Breast epithelium (tissue), 4 donors: ENCODE measurements around the gene BRAP. TPM values are rescaled to one million over a fixed set of nuclear protein-coding genes. Genes with fewer than 3 reads are reported as not detected.
"Not testable (repeated sequence)": the region's sequence is repeated elsewhere in the genome, so short reads cannot be mapped to it uniquely, and the experiment has no call there.

Experiments
- DNase-seq, 2 donors: peaks; one replicate each; pipeline ENCODE4 v3.0.0-alpha.2; 2019; ENCODE audit warnings: low spot score in 2 of 2
- H3K27ac ChIP-seq, 2 donors: fragments of 200-600 bp; sonication (generic) in 1 of 2; one replicate each; pipeline ENCODE4 v1.5.1; 2016 to 2019; ENCODE audit warnings: mild to moderate bottlenecking in 1 of 2
- H3K27me3 ChIP-seq, 2 donors: fragments of 200-600 bp; sonication (generic) in 1 of 2; one replicate each; pipeline versions ENCODE4 v1.5.1 to v1.6.0; 2017 to 2019; ENCODE audit warnings: control low read depth in 1 of 2, mild to moderate bottlenecking in 1 of 2
- H3K36me3 ChIP-seq: fragments of 200-600 bp; one replicate; pipeline ENCODE4 v1.5.1; 2019
- H3K4me1 ChIP-seq, 2 donors: fragments of 200-600 bp; sonication (generic); one replicate each; pipeline ENCODE4 v1.5.1; 2016 to 2019; ENCODE audit warnings: control low read depth in 1 of 2
- H3K4me3 ChIP-seq, 3 donors: fragments of 200-600 bp; sonication (generic); 1 replicate in 2 of 3; 2 replicates in 1 of 3; pipeline ENCODE4 v1.5.1; 2016 to 2019; ENCODE audit warnings: mild to moderate bottlenecking in 3 of 3, moderate library complexity in 2 of 3
- H3K9me3 ChIP-seq, 2 donors: fragments of 200-600 bp; sonication (generic) in 1 of 2; one replicate each; pipeline ENCODE4 v1.5.1; 2016 to 2019; ENCODE audit warnings: control low read depth in 1 of 2
- POLR2A ChIP-seq: fragments of 450-650 bp; IDR thresholded peaks from one replicate; pipeline ENCODE4 v1.6.1; 2016; ENCODE audit warnings: antibody characterized with exemption, mild to moderate bottlenecking, moderate library complexity
- POLR2AphosphoS5 ChIP-seq, 3 donors: sonication (generic); formaldehyde crosslinking; IDR thresholded peaks; one replicate each; pipeline ENCODE4 v1.6.1; 2017; ENCODE audit warnings: antibody characterized with exemption in 3 of 3
- intact Hi-C: fragments of 100-400 bp; cut with DNase I; formaldehyde crosslinking; loops from one replicate; pipeline ENCODE4 v1.15.1; 2023; ENCODE audit warnings: low total_unique reads
- total RNA-seq, 3 donors: library from RNA; depleted of rRNA; stranded (reverse); fragments of >200 nt; gene quantifications; one replicate each; pipeline ENCODE4 v1.1.0, GENCODE V29; 2016
- TF ChIP-seq, protein P1 (sequence below), 3 donors: fragments of 450-650 bp; IDR thresholded peaks; one replicate each; pipeline ENCODE4 v1.5.1; 2016 to 2017; ENCODE audit warnings: antibody characterized with exemption in 3 of 3, mild to moderate bottlenecking in 3 of 3, moderate library complexity in 3 of 3

BRAP gene
- total RNA-seq, 3 donors from 2014 or later, result 17.4 to 23.7 (median 20.5) TPM

DNA sequence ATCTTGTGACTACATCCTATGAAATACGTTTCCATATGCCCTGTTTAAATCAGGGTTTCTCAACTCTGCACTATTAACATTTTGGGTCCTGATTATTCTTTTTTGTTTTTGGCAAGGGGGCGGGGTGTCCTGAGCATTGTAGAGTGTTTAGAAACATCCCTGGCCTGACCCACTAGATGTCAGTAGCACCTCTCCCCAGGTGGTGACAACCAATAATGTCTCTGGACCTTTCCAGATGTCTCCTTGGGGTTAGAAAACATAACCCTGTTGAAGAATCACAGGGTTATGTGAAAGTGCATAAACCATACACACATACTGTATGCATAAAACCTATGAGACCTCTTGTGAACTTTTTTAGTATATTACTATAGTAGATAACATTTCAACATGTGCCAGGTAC is 1.5 kb upstream of the BRAP start:
- DNase-seq, result no peak
- no peaks in the 10 kb centered on the region for H3K27me3 ChIP-seq
- peaks cover 1% of the 10 kb centered on the region for H3K36me3 ChIP-seq
- H3K4me3 ChIP-seq, result no peak overlapping the region
- TF ChIP-seq, protein P1, sequence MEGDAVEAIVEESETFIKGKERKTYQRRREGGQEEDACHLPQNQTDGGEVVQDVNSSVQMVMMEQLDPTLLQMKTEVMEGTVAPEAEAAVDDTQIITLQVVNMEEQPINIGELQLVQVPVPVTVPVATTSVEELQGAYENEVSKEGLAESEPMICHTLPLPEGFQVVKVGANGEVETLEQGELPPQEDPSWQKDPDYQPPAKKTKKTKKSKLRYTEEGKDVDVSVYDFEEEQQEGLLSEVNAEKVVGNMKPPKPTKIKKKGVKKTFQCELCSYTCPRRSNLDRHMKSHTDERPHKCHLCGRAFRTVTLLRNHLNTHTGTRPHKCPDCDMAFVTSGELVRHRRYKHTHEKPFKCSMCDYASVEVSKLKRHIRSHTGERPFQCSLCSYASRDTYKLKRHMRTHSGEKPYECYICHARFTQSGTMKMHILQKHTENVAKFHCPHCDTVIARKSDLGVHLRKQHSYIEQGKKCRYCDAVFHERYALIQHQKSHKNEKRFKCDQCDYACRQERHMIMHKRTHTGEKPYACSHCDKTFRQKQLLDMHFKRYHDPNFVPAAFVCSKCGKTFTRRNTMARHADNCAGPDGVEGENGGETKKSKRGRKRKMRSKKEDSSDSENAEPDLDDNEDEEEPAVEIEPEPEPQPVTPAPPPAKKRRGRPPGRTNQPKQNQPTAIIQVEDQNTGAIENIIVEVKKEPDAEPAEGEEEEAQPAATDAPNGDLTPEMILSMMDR (IDR thresholded peaks at IDR 0.05), result no peak
- no peak for TF ChIP-seq POLR2A
- TF ChIP-seq POLR2AphosphoS5 (IDR thresholded peaks at IDR 0.05), result no peak
- intact Hi-C loops, result no loop called here
- no peaks in the 10 kb centered on the region for H3K9me3 ChIP-seq
- H3K4me1 ChIP-seq, result peaks cover 2 to 13% of the 10 kb centered on the region in 2 donors
- no peak overlapping the region for H3K27ac ChIP-seq

DNA sequence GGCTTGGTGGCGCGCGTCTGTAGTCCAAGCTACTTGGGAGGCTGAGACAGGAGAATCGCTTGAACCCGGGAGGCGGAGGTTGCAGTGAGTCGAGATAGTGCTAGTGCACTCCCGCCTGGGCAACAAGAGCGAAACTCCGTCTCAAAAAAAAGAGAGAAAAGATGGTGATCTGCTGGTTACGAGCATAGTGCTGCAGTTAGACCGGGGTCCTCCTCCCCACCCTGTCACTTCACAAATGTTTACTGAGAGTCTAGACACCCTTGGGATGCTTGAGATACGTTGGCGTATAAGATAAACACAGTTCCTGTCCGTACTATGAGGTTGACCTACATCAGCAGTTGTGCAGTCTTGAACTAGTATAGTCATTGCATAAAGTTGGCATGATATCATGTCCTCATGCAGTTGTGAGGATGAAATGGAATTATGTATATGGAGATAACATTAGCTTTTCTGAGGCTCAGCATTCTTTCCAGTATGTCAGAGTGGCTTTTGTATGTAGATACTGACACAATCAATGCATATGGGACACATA is 884 bp upstream of the BRAP start:
- intact Hi-C loops, result no loop called here
- Histone ChIP-seq H3K36me3 (peaks cover 7% of the 10 kb centered on the region), H3K4me1 (peaks cover 2 to 13% of the 10 kb centered on the region in 2 donors), H3K9me3 (no peaks in the 10 kb centered on the region), H3K4me3 (peak overlapping the region; percentile 83 to 100 (median 91)), H3K27me3 (no peaks in the 10 kb centered on the region), H3K27ac (peak overlapping the region; percentile 88 to 91)
- no peak for DNase-seq
- TF ChIP-seq, protein P1 (IDR thresholded peaks at IDR 0.05), result no peak
- TF ChIP-seq POLR2AphosphoS5 (IDR thresholded peaks at IDR 0.05) (no peak), POLR2A (no peak)

DNA sequence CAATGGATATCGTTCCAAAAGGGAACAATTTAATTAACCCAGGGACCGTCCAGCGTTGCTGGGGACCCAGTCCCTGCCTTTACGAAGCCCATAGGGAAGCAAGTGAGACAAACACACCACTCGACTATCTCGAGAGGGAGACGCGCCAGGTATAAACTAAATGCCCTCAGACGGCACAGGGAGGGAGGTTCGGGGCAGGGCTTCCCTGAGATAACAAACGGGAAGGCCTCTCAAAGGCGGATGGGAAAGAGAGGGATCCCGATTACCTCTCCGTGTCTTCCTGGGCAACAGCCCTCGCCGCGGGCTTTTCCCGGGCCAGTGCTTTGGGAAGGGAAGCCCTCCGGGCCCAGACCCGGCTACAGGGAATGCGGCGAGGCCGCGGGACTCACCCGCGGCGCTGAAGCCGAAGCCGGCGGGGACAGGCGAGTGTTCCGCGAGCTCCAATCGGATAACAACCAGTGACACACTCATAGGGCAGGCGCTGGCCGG is 390 bp downstream of the BRAP start:
- Histone ChIP-seq H3K9me3 (no peaks in the 10 kb centered on the region), H3K27me3 (no peaks in the 10 kb centered on the region), H3K36me3 (peaks cover 11% of the 10 kb centered on the region), H3K27ac (peak overlapping the region; percentile 88 to 91), H3K4me3 (peak overlapping the region; percentile 83 to 100 (median 91)), H3K4me1 (peaks cover 2 to 13% of the 10 kb centered on the region in 2 donors)
- TF ChIP-seq, protein P1 (IDR thresholded peaks at IDR 0.05), result no peak
- TF ChIP-seq POLR2A, result no peak
- TF ChIP-seq POLR2AphosphoS5 (IDR thresholded peaks at IDR 0.05), result no peak
- intact Hi-C loops, result no loop called here
- DNase-seq, result no peak

DNA sequence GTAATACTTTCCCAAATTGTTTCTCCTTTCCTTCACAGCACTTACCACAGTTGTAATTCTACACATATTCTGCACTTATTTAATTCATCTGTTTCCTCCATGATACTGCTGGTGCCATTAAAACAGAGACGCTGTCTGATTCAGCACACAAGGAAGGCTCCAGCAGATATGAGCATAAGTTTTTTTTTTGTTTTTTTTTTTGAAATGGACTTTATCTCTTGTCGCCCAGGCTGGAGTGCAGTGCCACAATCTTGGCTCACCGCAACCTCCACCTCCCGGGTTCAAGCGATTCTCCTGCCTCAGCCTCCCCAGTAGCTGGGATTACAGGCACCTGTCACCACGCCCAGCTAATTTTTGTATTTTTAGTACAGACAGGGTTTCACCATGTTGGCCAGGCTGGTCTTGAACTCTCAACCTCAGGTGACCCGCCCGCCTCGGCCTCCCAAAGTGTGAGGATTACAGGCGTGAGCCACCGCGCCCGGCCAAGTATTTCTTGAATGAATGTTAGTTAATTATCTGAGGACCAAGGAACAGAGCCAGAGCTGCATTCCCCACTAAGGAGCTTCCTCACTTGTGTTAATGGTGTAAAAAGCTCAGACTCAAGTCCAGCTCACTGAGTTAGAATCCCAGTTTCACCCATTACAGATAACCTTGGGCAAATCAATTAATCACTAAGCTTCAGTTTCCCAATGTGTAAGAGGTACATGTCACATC is 1.1 kb downstream of the BRAP start:
- intact Hi-C loops, result not testable (repeated sequence)

GRCh38 chr12:111677186-111677585 is 8.6 kb downstream of the BRAP start:
- no peak for TF ChIP-seq POLR2A
- no peaks in the 10 kb centered on the region for H3K27me3 ChIP-seq
- H3K9me3 ChIP-seq, result no peaks in the 10 kb centered on the region
- intact Hi-C loops, result loop anchor here (10.0 kb wide), 1 partner anchor 282 kb away; no protein-coding TSS in a partner anchor
- no peak overlapping the region for H3K27ac ChIP-seq
- H3K4me1 ChIP-seq, result no peaks in the 10 kb centered on the region
- H3K4me3 ChIP-seq, result no peak overlapping the region
- H3K36me3 ChIP-seq, result peaks cover 12% of the 10 kb centered on the region
- DNase-seq, result no peak

More for the DNA sequence above, 1.1 kb downstream of the BRAP start:
- not testable (repeated sequence) for DNase-seq, H3K27me3 ChIP-seq, H3K9me3 ChIP-seq
- Histone ChIP-seq H3K4me1 (peaks cover 2 to 13% of the 10 kb centered on the region in 2 donors), H3K4me3 (peak overlapping the region; percentile 83 to 100 (median 91)), H3K36me3 (peaks cover 11% of the 10 kb centered on the region), H3K27ac (peak overlapping the region; percentile 88 to 91)

DNA sequence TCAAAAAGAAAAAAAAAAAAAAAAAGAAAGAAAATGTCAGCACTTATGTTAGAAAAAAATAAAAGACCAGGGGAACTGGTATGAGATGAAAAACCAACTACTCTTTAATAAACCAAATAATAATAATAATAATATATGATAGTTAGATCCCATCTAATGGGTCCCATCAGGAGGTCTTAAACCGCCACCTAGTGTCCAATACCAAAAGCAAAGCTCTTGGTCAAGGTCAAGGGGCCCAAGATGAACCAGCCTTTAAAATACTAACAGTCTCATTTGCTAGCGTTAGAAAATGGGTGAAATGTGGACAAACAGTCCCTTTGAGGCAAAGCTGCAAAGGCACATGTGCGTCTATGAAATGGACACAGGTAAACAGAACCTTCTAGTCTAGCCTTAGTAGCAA is 12.3 kb downstream of the BRAP start:
- no peak for DNase-seq
- no peak overlapping the region for H3K27ac ChIP-seq

More for the DNA sequence above, 12.3 kb downstream of the BRAP start:
- Histone ChIP-seq H3K36me3 (peaks cover 2% of the 10 kb centered on the region), H3K27me3 (no peaks in the 10 kb centered on the region), H3K4me3 (no peak overlapping the region), H3K9me3 (no peaks in the 10 kb centered on the region), H3K4me1 (no peaks in the 10 kb centered on the region)
- intact Hi-C loops, result loop anchor here (10.0 kb wide), 1 partner anchor 279 kb away; no protein-coding TSS in a partner anchor
- TF ChIP-seq, protein P1 (IDR thresholded peaks at IDR 0.05), result peak in 1 of 3 donors; percentile 23
- TF ChIP-seq POLR2AphosphoS5 (IDR thresholded peaks at IDR 0.05), result no peak
- no peak for TF ChIP-seq POLR2A
